Body of pancreas (tissue), 4 donors: ENCODE data around the gene KDM4B.

Experiments used
- POLR2A ChIP-seq, 3 donors: fragments of 450-650 bp; IDR thresholded peaks; one replicate each; pipeline ENCODE4 v1.6.1; 2016; ENCODE audit warnings: antibody characterized with exemption in 3 of 3, mild to moderate bottlenecking in 2 of 3
- TF ChIP-seq, protein P1 (sequence below), 7 experiments: fragments of 450-650 bp in 4 of 7; fragments of 200-600 bp in 3 of 7; sonication (generic) in 3 of 7; IDR thresholded peaks; one replicate each; pipeline ENCODE4 v1.5.1; 2016 to 2019; ENCODE audit warnings: antibody characterized with exemption in 7 of 7

DNA sequence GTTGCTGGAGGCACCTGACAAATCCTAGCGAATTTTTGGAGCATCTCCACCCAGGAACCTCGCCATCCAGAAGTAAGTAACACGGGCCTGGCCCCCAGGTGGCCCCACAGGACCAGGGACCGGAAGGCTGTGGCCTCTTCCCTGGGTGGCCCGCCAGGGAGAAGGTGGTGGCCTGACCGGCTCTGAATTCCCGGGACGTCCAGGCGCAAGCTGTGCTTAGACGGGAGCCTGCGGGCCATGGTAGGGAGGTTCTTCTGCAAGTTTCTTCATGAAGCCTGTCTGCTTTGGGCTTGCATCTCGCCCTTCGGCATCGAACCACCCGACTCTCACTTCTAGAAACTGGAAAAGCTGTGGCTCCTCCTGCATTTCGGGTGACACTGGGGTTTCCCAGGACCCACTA lies 47.4 kb downstream of the KDM4B start:
- TF ChIP-seq POLR2A (IDR thresholded peaks at IDR 0.05), result no peak
- TF ChIP-seq, protein P1, sequence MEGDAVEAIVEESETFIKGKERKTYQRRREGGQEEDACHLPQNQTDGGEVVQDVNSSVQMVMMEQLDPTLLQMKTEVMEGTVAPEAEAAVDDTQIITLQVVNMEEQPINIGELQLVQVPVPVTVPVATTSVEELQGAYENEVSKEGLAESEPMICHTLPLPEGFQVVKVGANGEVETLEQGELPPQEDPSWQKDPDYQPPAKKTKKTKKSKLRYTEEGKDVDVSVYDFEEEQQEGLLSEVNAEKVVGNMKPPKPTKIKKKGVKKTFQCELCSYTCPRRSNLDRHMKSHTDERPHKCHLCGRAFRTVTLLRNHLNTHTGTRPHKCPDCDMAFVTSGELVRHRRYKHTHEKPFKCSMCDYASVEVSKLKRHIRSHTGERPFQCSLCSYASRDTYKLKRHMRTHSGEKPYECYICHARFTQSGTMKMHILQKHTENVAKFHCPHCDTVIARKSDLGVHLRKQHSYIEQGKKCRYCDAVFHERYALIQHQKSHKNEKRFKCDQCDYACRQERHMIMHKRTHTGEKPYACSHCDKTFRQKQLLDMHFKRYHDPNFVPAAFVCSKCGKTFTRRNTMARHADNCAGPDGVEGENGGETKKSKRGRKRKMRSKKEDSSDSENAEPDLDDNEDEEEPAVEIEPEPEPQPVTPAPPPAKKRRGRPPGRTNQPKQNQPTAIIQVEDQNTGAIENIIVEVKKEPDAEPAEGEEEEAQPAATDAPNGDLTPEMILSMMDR (IDR thresholded peaks at IDR 0.05), result no peak
